Left renal cortex interstitium (tissue), 4 donors: ENCODE data around the gene UBXN2A. TPM values are rescaled to one million over a fixed set of nuclear protein-coding genes. Genes with fewer than 3 reads are reported as not detected.
"Not testable (repeated sequence)": the region's sequence is repeated elsewhere in the genome, so short reads cannot be mapped to it uniquely, and the experiment has no call there.

Source experiments
- DNase-seq, 4 donors: peaks; one replicate each; pipeline ENCODE4 v3.0.0-alpha.2; 2013; ENCODE audit warnings: low read depth in 4 of 4, low spot score in 2 of 4, missing footprints in 1 of 4
- polyA plus RNA-seq, 4 donors: library from polyadenylated mRNA; unstranded; fragments of 120-200 nt; gene quantifications; one replicate each; pipeline ENCODE4 v1.2.1, GENCODE V29; 2013; ENCODE audit not compliant: insufficient read length in 4 of 4

Gene UBXN2A
- polyA plus RNA-seq, 4 donors, result 15.4 to 19.3 (median 17.7) TPM

DNA sequence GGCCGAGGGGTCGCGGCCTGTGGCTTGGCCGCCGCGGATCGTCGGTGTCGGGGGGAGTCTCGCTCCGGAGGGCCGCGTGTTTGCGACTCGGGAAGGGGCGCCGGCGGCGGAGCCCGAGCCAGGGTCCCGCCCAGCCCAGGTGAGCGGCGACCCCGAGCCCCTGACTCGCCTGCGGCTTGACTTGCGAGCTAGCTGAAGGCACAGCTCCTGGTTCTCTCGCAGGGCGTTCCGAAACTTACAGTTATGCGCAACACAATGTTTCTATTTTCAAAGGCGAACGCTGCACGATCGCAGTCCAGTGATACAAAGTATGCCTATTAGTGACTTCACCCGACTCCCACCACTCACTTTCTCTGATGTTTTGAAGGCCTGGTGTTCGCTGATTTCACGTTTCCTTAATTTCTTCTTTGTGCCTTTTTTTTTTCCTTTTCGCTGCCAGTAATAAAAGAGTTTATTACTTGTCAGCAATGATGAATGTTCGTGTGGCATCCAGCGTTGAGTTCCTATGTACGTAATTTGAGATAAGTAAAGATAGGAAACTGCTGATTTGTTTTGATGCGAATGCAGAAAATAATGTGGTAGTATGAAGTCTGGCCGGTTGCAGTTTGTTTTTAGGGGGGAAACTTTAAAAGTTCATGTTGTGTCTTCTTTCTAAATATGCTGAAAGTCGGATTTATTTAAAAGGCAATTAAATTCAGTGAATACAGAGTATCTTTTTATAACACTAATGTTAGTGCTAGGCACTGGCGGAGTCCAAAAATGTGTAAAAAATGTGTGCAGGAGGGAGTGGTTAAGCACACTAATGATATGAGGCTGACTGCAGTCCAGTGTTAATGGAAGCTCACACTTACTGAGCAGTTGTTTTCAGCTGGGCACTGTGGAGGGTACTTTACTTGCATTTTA, 706 bp downstream of the UBXN2A start:
- peak; percentile 44 to 72 (median 50) for DNase-seq

DNA sequence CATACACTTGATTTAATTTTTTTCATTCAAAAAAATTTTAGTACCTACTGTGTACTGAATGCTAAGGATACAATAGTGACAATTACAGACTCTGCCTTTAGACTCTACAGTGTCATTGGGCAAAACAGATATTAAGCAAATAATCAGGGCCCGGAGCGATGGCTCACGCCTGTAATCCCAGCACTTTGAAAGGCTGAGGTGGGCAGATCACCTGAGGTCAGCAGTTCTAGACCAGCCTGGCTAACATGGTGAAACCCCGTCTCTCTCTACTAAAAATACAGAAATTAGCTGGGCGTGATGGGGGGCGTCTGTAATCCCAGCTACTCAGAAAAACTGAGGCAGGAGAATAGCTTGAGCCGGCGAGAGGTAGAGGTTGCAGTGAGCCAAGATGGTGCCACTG, 1.4 kb downstream of the UBXN2A start:
- no peak for DNase-seq

DNA sequence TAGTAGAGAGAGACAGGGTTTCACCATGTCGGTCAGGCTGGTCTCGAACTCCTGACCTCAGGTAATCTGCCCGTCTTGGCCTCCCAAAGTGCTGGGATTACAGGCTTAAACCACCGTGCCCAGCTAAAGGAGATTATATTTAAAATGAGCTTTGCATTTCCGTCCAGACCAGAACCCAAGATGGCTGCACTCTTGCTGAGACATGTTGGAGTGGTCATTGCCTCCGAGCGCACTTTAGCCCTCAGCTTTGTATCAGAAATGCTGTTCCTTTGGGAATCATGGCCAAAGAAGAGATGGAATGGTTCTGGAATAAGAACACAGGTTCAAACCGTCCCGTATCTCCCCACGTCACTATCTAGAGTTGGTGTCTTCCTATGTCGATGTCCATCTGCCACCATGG, 3.4 kb downstream of the UBXN2A start:
- DNase-seq, result no peak

DNA sequence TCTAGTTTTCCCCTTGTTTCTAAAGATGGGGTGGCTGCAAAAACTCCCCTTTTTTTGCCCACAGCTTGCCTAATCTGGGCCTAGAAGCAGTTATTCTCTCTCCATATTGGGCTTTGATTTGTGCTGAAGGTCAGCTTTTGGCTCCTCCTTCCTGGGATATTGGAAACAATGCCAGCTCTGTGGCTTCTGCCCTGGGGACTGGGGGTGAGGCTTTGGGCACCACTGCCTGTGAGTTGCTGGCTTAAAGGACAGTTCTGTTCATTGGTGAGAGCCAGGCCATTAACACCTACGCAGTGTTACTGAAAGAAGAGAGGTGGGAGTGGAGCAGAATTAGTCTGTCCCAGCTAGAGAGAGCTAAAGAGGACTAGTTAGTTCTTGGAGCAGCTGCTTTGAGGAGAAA, 4.3 kb downstream of the UBXN2A start:
- DNase-seq, result no peak

DNA sequence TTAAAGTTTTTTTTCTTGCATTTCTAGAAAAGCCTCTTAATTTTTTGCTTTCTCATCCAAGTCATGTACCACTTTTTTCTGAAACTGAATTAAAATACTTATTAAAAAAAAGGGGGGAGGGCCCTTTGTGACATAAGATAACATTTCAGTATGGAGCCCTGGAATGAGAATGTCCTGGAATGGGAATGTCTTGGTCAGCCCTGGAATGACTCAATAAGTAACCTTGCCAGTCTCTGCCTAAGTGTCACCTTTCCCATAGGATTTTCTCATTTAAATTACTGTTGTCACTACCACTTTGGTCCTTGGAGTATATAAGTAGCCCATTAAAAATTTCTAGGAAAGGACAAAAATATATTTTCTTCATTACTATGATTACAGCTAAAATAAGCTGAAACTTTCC, 4.7 kb downstream of the UBXN2A start:
- DNase-seq, result no peak

DNA sequence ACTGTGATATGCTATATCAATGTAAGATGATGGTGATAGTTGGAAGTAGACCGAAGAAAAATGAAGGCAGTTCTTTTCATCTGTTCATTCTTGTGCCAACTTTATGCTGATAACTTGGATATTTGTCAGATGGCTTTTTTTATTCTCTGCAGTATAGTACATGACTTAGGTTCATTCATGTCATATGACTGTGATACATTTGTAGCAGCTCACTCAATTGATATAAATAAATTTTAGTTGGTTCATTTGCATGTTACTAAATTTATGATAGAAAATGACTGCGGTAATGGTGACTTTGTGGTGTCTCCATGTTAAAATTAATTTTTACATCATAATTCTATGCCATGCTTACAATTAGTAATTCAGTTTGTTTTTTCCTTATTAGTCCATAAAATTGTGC, 7.1 kb downstream of the UBXN2A start:
- no peak for DNase-seq

DNA sequence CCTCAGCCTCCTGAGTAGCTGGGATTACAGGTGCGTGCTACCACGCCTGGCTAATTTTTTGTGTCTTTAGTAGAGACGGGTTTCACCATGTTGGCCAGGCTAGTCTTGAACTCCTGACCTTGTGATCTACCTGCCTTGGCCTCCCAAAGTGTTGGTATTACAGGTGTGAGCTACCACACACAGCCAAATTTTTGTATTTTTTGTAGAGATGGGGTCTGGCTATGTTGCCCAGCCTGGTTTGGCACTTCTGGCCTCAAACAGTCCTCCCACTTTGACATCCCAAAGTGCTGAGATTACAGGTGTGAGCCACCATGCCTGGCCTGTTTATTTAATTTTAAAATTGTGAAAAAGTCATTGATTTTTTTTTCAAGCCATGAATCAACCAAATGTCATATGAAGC, 12.3 kb downstream of the UBXN2A start:
- DNase-seq, result not testable (repeated sequence)

DNA sequence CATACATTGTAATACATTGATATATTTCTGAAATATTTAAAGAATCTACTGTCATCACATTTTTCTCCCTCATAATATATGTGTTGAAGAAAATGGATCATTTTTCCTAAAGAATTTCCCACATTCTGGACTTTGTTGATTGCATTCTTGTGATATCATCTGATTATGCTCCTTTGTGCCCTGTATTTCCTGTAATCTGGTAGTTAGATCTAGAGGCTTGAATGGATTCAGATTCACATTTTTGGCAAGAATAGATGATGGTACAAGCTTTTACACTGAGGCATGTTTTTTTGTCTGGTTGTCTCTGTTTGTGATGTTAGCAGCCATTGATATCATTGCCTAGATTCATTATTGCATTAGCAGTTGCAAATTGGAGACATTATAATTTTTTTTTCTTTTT, 13.4 kb downstream of the UBXN2A start:
- no peak for DNase-seq

DNA sequence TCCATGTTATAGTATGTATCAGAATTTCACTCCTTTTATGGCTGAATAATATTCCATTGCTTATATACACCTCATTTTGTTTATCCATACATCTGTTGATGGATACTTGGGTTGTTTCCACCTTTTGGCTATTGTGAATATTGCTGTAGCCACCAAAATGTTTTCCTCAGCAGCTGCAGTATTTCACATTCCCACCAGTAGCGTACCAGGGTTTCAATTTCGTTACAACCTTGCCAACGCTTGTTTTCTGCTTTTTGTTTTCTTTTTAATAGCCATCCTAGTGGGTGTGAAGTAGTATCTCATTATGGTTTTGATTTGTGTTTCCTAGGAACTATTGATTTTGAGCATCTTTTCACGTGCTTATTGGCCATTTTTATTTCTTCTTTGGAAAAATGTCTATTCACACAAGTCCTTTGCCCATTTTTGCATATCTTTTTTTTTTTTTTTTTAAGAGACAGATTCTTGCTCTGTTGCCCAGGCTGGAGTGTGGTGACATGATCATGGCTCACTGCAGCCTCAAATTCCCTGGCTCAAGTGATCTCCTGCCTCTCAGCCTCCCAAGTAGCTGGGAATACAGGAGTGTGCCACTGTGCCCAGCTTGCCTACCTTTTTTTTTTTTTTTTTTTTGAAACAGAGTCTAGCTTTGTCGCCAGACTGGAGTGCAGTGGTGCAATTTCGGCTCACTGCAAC, 14.2 kb downstream of the UBXN2A start:
- no peak for DNase-seq

DNA sequence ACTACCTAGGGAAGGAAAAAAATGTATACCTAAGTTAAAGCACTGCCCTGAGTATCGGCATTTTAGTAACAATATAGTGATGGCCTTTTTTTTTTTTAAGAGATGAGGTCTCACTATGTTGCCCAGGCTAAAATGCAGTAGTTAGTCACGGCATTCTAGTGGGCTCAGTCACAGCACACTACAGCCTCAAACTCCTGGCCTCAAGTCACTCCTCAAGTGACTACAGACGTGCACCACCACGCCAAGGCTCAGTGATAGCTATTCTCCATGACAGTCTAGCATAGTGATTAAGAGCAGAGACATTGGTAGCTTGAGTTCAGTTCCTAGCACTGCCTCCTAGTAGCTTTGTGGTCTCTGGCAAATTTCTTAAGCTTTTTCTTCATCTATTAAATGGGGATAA, 27.6 kb downstream of the UBXN2A start:
- DNase-seq, result no peak

DNA sequence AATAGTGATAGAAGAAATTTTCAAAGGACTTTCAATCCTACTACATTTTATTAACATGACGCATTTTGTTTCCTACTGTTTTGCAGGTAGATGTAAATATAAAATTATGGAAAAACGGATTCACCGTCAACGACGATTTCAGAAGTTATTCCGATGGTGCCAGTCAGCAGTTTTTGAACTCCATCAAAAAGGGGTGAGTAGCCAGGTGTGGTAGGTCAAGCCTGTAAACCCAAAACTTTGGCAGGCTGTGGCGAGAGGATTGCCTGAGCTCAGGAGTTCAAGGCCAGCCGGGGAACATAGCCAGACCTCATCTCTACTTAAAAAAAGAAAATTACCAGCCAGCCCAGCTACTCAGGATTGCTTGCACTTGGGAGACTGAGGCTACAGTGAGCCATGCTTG, 36.6 kb downstream of the UBXN2A start:
- DNase-seq, result no peak

DNA sequence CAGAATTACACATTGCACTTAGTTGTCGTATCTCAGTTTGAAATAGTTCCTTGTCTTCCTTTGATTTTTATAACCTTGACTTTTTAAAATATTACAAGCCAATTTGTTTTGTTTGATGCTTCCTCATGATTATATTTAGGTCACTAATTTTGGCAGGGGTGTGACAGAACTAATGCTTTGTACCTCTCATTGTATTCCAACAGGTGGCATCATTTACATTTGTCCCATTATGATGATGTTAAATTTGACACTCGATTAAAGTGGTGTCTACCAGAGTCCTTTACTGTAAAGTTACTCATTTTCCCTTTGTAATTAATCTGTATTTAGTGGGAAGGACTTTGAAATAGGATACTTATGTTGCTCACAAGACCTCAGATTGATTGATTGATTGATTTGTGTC, 48.1 kb downstream of the UBXN2A start:
- no peak for DNase-seq

DNA sequence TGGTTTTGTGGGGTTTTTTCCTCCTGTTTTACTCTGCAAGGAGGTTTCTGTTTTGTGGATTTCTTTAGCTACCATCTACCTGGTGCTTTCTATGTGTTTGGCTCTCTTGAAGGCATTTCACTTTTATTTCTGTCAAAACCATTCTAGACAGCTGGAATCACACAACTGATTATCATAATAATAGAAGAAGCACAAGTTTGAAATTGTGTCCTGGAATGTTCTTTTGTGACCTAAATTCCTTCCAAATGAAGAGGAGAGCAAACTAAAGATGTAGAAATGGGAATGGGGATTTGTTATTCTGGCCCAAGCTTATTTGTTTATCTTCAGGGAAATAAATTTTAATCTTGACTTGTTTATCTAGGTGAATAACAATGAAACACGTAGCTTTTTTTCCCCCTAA, 52.7 kb downstream of the UBXN2A start:
- DNase-seq, result no peak

DNA sequence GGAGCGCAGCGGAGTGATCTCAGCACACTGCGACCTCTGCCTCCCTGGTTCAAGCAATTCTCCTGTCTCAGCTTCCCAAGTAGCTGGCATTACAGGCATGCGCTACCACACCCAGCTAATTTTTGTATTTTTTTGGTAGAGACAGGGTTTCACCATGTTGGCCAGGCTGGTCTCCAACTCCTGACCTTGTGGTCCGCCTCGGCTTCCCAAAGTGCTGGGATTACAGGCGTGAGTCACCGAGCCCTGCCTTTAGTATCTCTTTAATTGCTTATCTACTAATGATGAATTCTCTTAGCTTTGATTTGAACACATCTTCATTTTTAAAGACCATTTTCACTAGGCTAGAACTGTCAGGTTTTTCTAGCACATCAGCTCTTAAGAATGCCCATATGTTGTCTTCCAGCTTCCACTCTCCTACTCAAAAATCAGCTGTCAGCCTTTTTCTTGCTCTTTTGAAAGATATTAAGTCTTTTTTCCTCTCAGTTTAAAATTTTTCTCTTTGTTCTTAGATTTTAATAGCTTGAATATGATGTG, 53.5 kb downstream of the UBXN2A start:
- no peak for DNase-seq

DNA sequence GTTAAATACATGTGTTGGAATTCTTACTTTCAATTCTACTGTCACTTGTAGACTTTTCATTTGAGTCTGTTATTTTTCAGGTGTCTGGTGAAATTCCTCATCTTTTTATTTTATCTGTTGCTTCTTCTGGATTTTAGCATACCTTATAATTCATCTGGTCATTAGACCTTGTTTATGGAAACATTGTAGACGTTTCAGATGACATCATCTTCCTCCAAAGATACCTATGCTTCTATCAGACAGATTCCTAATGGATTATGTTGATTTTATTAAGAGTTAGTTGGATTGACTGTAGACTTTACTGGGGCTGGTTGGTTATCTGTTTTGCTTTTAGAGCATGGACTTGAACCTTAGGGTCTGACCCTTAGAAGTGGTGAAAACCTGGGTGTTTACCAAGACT, 54.3 kb downstream of the UBXN2A start:
- DNase-seq, result no peak

DNA sequence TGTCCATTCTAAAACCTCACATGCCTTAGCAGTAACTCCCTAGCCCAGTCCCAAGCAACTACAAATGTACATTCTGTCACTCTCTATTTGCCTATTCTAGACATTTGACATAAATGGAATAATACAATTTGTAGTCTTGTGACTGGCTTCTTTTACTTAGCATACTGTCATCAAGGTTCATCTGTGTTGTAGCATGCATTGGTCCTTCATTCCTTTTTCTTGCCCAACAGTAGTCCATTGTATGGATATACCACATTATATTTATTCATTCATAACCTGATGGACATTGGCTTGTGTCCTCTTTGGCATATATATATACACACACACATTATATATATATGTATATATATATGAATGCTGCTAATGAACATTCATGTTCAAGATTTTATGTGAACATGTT, 67.4 kb downstream of the UBXN2A start:
- no peak for DNase-seq

DNA sequence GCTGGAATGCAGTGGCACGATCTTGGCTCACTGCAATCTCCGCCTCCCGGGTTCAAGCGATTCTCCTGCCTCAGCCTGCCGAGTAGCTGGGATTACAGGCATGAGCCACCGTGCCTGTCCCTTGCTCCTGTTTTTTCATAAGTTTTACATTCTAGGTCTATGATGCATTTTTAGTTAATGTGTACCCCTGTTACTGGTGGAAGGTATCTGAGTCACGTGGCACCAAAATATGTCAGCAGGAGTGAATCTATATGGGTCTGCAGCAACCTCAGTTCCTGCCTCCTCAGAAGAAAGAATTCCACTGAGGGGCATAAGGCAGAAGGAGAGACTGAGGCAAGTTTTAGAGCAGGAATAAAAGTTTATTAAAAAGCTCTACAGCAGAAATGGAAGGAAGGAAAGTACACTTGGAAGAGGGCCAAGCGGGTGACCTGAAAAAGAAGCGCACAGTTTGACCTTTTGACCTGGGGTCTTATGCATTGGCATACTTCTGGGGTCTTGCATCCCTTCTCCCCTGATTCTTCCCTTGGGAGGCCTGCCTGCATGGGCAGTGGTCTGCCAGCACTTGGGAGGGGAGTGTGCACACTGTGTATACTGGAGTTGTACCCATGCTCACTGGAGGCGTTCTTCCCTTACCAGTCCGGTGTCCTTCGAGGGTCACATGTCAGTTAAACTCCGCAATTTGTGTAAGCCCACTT, 68.6 kb downstream of the UBXN2A start:
- DNase-seq, result no peak

DNA sequence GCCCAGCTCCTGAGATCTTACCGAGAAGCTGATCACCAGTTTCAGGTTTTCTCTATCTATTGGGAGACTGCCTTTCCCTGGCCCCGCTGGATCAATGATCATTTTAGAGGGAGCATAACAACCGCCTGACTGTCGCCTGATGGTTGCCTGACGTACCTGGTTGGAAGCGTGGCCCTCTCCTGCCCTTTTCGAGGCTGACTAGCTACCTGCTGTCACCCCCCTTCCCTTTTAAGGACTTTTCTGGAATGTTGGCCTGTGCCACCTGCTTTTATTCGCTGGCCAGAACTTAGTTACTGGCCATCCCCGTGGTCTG, 69.1 kb downstream of the UBXN2A start:
- no peak for DNase-seq

DNA sequence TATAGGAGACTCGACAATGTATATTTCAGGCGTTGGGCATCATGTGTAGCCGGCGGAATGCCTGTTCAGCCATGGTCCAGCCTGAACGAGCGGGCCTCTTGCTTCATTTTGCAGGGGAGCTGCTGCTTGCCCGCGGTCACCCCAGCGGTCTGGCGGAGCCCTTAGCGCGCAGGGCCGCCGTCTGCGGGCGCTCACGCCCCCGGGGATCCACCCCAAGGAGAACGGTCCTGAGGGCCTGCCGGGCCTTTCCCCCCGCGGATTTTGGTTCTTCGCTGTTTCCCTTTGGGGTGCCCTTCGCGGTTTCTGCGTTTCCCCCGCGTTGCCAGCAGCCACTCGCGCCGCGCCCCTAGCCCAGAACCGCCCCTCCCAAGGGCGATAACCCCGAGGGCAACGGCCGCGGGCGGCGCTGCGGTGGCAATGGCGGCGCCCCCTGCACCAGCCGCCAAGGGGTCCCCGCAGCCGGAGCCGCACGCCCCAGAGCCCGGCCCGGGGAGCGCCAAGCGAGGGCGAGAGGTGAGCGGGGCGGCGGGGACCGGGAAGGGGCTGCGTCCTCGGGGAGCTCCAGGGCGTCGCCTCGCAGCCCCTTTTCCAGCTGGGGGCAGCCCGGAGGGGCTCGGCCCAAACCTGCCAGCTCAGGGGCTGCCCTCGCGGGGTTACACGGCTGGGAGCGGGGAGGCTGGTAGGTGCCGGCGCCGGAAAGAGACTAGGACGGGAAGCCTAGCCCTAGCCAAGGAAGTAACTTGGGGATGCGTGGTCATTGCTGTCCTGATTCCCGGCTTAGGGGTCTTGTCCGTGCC, 69.6 kb downstream of the UBXN2A start, which contains the start of gene MFSD2B:
MFSD2B (plus strand) TSS at position 406 of the 797 bp plus-strand sequence; CDS start at position 418, 12 bp downstream.
- DNase-seq, result no peak

DNA sequence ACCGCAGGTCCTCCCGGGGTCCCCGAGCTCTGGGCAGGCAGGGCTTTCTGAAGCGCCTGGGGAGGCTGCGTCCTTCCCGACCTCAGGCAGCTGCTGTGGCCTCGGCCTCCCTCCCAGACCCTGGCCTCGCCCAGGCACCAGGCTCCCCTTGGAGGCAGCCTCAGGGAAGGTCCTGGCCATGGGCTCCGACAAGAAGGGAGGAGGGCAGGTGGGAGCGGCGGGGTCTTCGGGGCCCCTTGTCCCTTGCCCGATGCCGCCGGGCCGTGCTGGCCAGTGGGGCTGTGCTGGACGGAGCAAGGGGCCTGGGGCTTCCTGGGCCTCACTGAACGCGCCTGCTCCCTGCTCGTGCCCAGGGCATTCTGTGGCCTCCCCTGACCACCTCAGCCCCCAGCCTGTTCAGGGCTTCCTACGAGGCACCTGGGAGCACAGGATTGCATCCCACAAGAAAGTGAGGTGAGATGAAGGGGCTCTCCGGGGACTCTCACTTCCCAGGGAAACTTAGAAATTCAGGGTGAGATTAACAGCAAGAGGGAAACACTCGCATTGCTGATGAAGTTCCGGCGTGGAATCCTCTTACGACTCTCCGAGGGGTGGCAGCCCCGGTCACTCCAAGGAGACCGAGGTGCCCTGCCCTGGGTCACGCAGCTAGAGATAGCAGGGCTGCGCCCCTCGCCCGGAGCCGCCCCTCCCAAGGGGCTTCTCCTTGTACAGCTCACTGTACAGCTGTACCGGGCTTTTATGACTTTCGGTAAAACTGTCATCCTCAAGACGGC, 70.4 kb downstream of the UBXN2A start:
- no peak for DNase-seq
